ENCODE data around the gene PGAP2. TPM values are rescaled to one million over a fixed set of nuclear protein-coding genes. Genes with fewer than 3 reads are reported as not detected.
"Not testable (repeated sequence)": the region's sequence is repeated elsewhere in the genome, so short reads cannot be mapped to it uniquely, and the experiment has no call there.

PGAP2 gene
- total RNA-seq, 1 donor from 2014 or later = 22.4 TPM

DNA sequence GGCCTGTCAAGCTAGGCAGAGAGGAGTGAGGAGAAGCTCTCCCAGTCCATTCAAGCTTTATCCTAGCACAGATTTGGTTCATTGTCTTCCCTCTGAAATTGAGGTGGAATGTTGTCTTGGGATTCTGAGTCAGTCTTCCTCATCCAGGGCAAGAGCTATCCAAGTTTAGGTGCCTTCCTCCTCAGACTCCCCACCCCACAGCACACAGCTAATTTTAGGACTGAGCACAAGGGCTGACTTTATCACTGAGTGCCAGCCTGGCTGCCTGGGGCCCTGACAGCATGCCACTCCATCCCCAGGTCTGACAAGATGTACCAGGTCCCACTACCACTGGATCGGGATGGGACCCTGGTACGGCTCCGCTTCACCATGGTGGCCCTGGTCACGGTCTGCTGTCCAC lies 2.6 kb downstream of the PGAP2 start:
- Histone ChIP-seq H3K27ac (ENCODE audit: low read depth, low read length) (no peak overlapping the region), H2AFZ (ENCODE audit: low read depth, low read length) (no peak overlapping the region), H3K9ac (ENCODE audit: low read length) (no peak overlapping the region), H3K27me3 (ENCODE audit: insufficient read depth, low read length) (no peaks in the 10 kb centered on the region), H3K4me1 (ENCODE audit: insufficient read depth, low read length) (no peaks in the 10 kb centered on the region), H3K4me2 (ENCODE audit: low read length) (no peak overlapping the region), H3K4me3 (ENCODE audit: insufficient read depth, low read depth, low read length) (no peak overlapping the region), H3K79me2 (ENCODE audit: insufficient read depth, low read length) (no peaks in the 10 kb centered on the region), H3K36me3 (ENCODE audit: insufficient read depth, low read length) (no peaks in the 10 kb centered on the region), H3K9me3 (ENCODE audit: insufficient read depth, low read depth, low read length) (no peaks in the 10 kb centered on the region), H4K20me1 (ENCODE audit: insufficient read depth, low read length) (no peaks in the 10 kb centered on the region)
- TF ChIP-seq, protein P1, sequence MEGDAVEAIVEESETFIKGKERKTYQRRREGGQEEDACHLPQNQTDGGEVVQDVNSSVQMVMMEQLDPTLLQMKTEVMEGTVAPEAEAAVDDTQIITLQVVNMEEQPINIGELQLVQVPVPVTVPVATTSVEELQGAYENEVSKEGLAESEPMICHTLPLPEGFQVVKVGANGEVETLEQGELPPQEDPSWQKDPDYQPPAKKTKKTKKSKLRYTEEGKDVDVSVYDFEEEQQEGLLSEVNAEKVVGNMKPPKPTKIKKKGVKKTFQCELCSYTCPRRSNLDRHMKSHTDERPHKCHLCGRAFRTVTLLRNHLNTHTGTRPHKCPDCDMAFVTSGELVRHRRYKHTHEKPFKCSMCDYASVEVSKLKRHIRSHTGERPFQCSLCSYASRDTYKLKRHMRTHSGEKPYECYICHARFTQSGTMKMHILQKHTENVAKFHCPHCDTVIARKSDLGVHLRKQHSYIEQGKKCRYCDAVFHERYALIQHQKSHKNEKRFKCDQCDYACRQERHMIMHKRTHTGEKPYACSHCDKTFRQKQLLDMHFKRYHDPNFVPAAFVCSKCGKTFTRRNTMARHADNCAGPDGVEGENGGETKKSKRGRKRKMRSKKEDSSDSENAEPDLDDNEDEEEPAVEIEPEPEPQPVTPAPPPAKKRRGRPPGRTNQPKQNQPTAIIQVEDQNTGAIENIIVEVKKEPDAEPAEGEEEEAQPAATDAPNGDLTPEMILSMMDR (IDR thresholded peaks at IDR 0.05; ENCODE audit: insufficient read depth, low read depth, low read length) = no peak
- no peak for TF ChIP-seq EZH2 (IDR thresholded peaks at IDR 0.05; ENCODE audit: insufficient read depth, low read length)
- peaks cover 6% of the 10 kb centered on the region for H3K36me3 Mint-ChIP-seq (ENCODE audit: low read depth, unreplicated experiment)
- H3K4me3 Mint-ChIP-seq (ENCODE audit: unreplicated experiment) = no peak overlapping the region
- H3K4me1 Mint-ChIP-seq (ENCODE audit: low read depth, unreplicated experiment) = no peaks in the 10 kb centered on the region
- no peak overlapping the region for H3K27ac Mint-ChIP-seq (ENCODE audit: unreplicated experiment)
- FAIRE-seq = no peak
- H3K9me3 Mint-ChIP-seq (ENCODE audit: unreplicated experiment) = no peaks in the 10 kb centered on the region
- no peak for DNase-seq (ENCODE audit: low read depth)
- H3K27me3 Mint-ChIP-seq (ENCODE audit: low read depth, unreplicated experiment) = no peaks in the 10 kb centered on the region

DNA sequence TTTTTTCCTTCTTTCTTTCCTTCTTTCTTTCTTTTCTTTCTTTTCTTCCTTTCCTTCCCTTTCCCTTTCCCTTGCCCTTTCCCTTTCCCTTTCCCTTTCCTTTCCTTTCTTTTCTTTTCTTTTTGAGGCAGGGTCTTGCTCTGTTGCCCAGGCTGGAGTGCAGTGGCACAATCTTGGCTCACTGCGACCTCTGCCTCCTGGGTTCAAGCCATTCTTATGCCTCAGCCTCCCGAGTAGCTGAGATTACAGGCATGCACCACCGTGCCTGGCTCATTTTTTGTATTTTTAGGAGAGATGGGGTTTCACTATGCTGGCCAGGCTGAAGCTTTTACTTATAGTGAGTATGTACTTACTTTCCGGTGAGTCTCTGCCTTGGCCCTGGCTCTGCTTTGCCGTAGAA lies 6.5 kb downstream of the PGAP2 start:
- H3K4me3 Mint-ChIP-seq (ENCODE audit: unreplicated experiment); FAIRE-seq; H3K36me3 ChIP-seq (ENCODE audit: insufficient read depth, low read length); H3K27ac ChIP-seq (ENCODE audit: low read depth, low read length); H3K4me2 ChIP-seq (ENCODE audit: low read length); H3K9me3 ChIP-seq (ENCODE audit: insufficient read depth, low read depth, low read length); H3K27me3 Mint-ChIP-seq (ENCODE audit: low read depth, unreplicated experiment); H4K20me1 ChIP-seq (ENCODE audit: insufficient read depth, low read length); H2AFZ ChIP-seq (ENCODE audit: low read depth, low read length); H3K9ac ChIP-seq (ENCODE audit: low read length); H3K79me2 ChIP-seq (ENCODE audit: insufficient read depth, low read length); DNase-seq (ENCODE audit: low read depth); H3K36me3 Mint-ChIP-seq (ENCODE audit: low read depth, unreplicated experiment); H3K27ac Mint-ChIP-seq (ENCODE audit: unreplicated experiment); H3K9me3 Mint-ChIP-seq (ENCODE audit: unreplicated experiment); H3K4me3 ChIP-seq (ENCODE audit: insufficient read depth, low read depth, low read length); H3K4me1 ChIP-seq (ENCODE audit: insufficient read depth, low read length); H3K27me3 ChIP-seq (ENCODE audit: insufficient read depth, low read length); H3K4me1 Mint-ChIP-seq (ENCODE audit: low read depth, unreplicated experiment): not testable (repeated sequence)

DNA sequence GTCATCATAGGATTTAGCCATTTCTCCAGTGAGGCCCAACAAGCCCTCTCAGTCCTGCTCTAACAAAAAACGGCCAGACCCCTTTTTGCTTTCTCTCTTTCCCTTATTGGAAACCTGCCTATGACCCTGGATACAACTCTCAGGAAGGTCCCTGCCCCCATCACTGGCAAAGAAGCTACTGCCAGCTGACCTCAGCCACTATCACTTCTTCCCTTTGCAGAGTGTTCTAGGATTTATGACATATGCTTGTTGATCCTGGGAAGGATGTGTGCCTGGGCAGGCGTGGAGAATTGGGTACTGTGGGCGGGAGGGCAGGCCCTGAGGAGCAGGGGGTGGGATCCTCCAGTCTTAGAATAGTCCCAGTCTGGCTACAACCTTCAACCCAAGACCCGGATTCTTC lies 7.5 kb downstream of the PGAP2 start:
- H3K4me3 ChIP-seq (ENCODE audit: insufficient read depth, low read depth, low read length) = no peak overlapping the region
- TF ChIP-seq, protein P1 (IDR thresholded peaks at IDR 0.05; ENCODE audit: insufficient read depth, low read depth, low read length) = no peak
- no peak for TF ChIP-seq EZH2 (IDR thresholded peaks at IDR 0.05; ENCODE audit: insufficient read depth, low read length)
- no peaks in the 10 kb centered on the region for H3K79me2 ChIP-seq (ENCODE audit: insufficient read depth, low read length)
- Mint-ChIP-seq H3K4me1 (ENCODE audit: low read depth, unreplicated experiment) (no peaks in the 10 kb centered on the region), H3K36me3 (ENCODE audit: low read depth, unreplicated experiment) (peaks cover 8% of the 10 kb centered on the region), H3K27me3 (ENCODE audit: low read depth, unreplicated experiment) (no peaks in the 10 kb centered on the region), H3K27ac (ENCODE audit: unreplicated experiment) (no peak overlapping the region), H3K4me3 (ENCODE audit: unreplicated experiment) (no peak overlapping the region), H3K9me3 (ENCODE audit: unreplicated experiment) (no peaks in the 10 kb centered on the region)
- H3K4me1 ChIP-seq (ENCODE audit: insufficient read depth, low read length) = no peaks in the 10 kb centered on the region
- DNase-seq (ENCODE audit: low read depth) (no peak), FAIRE-seq (no peak)
- no peak overlapping the region for H3K4me2 ChIP-seq (ENCODE audit: low read length)
- H2AFZ ChIP-seq (ENCODE audit: low read depth, low read length) = no peak overlapping the region
- no peaks in the 10 kb centered on the region for H3K9me3 ChIP-seq (ENCODE audit: insufficient read depth, low read depth, low read length)
- no peak overlapping the region for H3K27ac ChIP-seq (ENCODE audit: low read depth, low read length)
- H3K9ac ChIP-seq (ENCODE audit: low read length) = no peak overlapping the region
- H4K20me1 ChIP-seq (ENCODE audit: insufficient read depth, low read length) = peaks cover 7% of the 10 kb centered on the region
- no peaks in the 10 kb centered on the region for H3K36me3 ChIP-seq (ENCODE audit: insufficient read depth, low read length)
- H3K27me3 ChIP-seq (ENCODE audit: insufficient read depth, low read length) = no peaks in the 10 kb centered on the region

Measured in astrocyte (in vitro differentiated cells and primary cell).